GM19023 (cell line): Measurements from ENCODE around the gene DGKI.

Experiments used
- ATAC-seq: cut with Tn5 transposase; IDR thresholded peaks from one replicate; pipeline ENCODE4 v1.9.1; 2021; ENCODE audit warnings: mild to moderate bottlenecking, moderate library complexity; ENCODE audit not compliant: unreplicated experiment

The DGKI gene

DNA sequence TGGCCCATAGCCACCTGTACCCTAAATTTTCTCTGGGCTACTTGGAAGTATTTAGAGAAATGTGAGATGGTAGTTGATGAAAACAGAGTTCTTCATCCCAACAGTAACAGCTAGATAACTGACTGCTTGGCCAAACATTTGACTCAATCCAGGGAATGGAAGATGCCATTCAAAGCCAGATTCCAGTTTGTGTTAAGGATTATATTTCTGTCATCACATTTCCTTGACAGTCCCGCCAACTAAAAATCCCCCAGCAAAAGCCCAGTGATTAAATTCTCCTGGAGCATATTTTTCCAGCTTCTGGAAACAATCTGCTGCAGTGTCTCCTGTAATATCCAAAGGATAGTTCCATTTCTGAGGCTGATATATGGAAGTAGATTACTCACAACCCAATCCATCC is 457.9 kb downstream of the DGKI start:
- ATAC-seq, result no peak

- ATAC-seq, result no peak
These were observed 459.8 kb downstream of the DGKI start for GRCh38 chr7:137386966-137387365.

DNA sequence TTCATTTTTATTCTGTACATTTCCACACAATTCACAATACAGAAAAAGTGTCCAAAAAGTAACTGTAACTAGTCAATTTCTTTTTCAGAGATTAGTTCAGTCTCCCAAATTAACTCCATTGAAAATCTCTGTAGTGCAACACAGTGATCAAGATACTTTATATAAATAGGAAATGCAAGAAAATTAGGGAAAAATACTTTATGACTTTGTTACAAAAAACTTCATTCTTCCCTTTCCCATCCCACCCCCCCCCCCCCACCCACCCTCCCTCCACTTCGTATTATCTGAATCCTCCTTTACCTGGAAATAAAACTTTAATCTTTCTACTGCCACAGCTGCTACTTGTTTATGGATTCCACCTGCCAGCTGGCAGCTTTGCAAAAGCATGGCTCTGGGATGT is 465.7 kb downstream of the DGKI start:
- no peak for ATAC-seq

DNA sequence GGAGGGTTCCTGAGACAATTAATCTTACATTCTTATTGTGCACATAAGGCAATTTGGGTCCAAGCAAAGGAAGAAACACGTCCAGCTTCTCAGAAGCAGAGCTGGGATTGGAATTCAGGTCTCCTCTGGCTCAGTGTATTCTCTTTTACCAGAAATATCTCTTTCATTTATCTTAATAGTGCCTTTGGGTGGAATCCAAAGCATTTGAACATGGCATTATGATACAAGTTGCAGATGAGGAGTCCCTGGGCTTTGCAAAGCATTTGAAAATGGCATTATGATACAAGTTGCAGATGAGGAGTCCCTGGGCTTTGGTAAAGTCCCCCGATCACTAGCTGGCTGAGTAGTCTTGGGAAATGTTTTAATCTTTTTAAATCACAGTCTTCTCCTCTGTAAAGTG is 473.3 kb downstream of the DGKI start:
- no peak for ATAC-seq

- ATAC-seq, result no peak
These were observed 475.2 kb downstream of the DGKI start for GRCh38 chr7:137371616-137372015.

DNA sequence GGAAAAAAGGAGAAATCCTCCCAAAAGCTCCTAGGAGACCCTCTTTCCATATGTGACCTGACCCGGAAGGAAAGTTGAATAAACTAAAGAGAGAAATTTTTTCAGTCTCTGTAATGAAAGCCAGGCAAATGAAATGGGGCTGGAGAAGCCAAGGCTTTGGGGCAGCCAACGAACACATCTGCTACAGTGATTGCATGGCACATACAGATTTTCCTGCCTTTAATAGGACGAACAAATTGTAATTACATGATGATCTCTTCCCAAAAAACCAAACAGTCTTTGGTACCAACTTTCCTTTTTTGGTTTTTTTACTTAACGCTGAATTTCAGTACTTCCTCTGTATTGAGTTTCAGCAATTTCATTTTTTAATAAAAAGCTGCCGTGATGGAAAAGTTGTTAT is 479.8 kb downstream of the DGKI start:
- ATAC-seq, result no peak

GRCh38 chr7:137363683-137364082 is 483.1 kb downstream of the DGKI start:
- ATAC-seq, result no peak

DNA sequence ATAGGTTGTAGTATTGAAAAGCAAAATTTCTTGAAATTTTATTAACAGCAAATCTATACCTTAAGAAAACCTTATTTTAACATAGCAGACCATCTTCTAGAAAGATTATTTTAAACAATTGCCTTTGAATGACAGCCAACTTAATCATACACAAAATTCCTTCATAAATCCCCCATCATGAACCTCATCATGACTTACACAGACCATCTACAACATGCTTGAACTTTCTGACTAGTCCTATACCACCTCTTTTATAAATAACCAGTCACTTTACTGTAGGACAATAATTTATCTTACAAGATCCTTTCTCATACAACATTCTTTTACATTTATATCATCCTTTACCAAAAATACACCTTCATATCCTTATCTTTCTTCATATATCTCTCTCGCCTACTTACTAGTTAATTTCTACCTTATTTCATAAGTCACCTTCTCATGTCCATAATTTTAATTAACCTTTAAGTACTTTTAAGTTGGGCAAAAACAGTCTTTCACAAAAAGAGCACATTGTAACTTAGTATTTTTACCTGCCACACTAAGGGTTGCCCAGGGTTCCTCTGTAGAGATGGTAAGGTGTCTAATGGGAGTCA is 486.6 kb downstream of the DGKI start:
- ATAC-seq, result no peak

- no peak for ATAC-seq
These were observed 491.8 kb downstream of the DGKI start for GRCh38 chr7:137354961-137355360.

DNA sequence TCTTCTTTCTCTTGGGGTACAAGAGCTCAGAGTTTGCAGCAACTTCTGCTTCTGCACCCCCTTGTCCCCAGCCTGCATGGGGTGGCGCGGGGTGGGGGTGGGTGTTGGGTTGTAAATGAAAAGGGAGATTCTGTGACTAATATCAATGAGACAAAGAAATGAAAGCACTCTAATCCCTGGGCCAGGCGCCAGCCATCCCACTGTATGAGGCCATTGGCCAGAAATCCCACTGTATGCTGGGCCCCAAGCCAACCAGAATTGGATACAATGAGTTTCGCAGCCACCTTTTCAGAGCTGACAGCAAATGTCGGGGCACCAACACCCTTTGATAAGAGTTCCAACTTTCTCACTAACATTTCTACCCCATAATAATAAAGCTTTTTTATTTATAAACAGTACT is 492.4 kb downstream of the DGKI start:
- no peak for ATAC-seq

- ATAC-seq, result no peak
These were observed 494.8 kb downstream of the DGKI start for GRCh38 chr7:137351941-137352340.

- ATAC-seq, result no peak
These were observed 500.9 kb downstream of the DGKI start for GRCh38 chr7:137345799-137346449.

- no peak for ATAC-seq
These were observed 503.4 kb downstream of the DGKI start, which contains the start of gene PTN for GRCh38 chr7:137343281-137343841. PTN (minus strand) TSS chr7:137343733; CDS start chr7:137254973, 88,760 bp downstream.

- ATAC-seq, result no peak
These were observed 503.9 kb downstream of the DGKI start for GRCh38 chr7:137342828-137343261.

DNA sequence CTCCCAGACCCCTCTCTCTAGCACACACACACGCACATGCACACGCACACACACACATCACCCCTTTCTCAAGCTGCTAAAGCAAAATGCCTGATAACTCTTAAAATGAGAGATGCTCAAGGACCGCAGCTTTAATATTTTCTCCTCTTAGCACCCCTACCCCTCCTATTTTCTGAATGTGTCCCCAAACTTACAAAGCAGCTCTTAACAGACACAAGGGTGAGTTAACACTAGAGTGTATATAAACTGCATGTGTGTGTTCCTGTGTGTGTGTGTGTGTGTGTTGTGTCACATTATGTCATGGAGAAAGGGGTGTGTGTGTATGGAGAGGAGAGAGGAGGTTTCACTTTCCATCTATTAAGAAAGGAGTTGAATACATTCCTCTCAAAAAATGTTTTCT is 504.5 kb downstream of the DGKI start:
- ATAC-seq, result no peak

- no peak for ATAC-seq
These were observed 508.9 kb downstream of the DGKI start for GRCh38 chr7:137337902-137338301.

GRCh38 chr7:137335814-137336213 is 511.0 kb downstream of the DGKI start:
- ATAC-seq, result no peak

DNA sequence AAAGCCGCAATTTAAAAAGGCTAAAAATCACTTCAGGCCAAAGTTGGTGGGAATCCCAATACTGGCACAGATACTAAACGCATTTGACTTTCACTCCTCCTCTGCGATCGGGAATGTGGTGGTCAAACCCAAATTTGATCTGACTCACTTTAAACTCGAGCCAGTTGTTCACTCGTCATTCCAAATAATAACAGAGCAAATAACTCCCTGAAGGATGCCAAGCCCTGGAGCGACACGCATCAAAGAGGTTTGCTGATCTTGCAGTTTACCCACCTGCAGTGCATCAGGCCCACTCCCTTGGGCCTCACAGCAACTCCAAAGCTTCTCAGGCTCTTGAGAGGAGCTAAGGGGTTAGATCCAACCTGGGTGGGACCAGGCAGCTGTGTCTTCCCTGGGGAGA is 515.4 kb downstream of the DGKI start:
- no peak for ATAC-seq
